ENCODE results near the gene CD3D. TPM values are rescaled to one million over a fixed set of nuclear protein-coding genes. Genes with fewer than 3 reads are reported as not detected.

CD3D gene
- polyA plus RNA-seq, 1 experiment = not detected

DNA sequence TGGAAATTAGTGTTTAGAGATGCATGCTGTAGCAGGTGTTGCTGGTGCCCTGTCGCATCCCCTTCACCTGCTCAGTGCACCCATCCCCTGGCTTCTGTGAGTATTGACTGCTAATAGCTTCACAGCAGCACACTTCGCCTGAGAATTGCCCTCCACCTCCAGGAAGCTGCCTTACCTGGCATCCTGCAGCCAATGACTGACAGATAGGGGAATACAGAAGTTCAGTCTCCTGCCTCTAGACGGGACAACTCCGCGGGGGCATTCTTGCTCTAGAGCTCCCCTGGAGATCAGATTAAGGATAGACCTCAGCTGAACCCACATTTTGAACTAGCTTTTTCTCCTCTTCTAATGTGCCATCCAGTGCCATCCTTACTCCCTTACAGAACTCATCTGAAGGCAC is 47.3 kb downstream of the CD3D start:
- Histone ChIP-seq H3K27me3 (ENCODE audit: control insufficient read depth, insufficient read depth, low read length) (peaks cover 8% of the 10 kb centered on the region), H3K4me3 (ENCODE audit: low read depth, low read length) (no peak overlapping the region), H3K36me3 (ENCODE audit: control insufficient read depth, insufficient read depth, low read length) (no peaks in the 10 kb centered on the region)
- DNase-seq (ENCODE audit: low read depth) = no peak
- ChIA-PET POLR2A (no interaction called here), CTCF (interaction anchor here (0.7 to 1.7 kb wide), 9 partner anchors 7 to 97 kb away, joined by 3 to 8 read pairs (median 4); no protein-coding TSS in a partner anchor)
- TF ChIP-seq, protein P1, sequence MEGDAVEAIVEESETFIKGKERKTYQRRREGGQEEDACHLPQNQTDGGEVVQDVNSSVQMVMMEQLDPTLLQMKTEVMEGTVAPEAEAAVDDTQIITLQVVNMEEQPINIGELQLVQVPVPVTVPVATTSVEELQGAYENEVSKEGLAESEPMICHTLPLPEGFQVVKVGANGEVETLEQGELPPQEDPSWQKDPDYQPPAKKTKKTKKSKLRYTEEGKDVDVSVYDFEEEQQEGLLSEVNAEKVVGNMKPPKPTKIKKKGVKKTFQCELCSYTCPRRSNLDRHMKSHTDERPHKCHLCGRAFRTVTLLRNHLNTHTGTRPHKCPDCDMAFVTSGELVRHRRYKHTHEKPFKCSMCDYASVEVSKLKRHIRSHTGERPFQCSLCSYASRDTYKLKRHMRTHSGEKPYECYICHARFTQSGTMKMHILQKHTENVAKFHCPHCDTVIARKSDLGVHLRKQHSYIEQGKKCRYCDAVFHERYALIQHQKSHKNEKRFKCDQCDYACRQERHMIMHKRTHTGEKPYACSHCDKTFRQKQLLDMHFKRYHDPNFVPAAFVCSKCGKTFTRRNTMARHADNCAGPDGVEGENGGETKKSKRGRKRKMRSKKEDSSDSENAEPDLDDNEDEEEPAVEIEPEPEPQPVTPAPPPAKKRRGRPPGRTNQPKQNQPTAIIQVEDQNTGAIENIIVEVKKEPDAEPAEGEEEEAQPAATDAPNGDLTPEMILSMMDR (IDR thresholded peaks at IDR 0.05; ENCODE audit: insufficient read depth, low read depth, low read length) = no peak

DNA sequence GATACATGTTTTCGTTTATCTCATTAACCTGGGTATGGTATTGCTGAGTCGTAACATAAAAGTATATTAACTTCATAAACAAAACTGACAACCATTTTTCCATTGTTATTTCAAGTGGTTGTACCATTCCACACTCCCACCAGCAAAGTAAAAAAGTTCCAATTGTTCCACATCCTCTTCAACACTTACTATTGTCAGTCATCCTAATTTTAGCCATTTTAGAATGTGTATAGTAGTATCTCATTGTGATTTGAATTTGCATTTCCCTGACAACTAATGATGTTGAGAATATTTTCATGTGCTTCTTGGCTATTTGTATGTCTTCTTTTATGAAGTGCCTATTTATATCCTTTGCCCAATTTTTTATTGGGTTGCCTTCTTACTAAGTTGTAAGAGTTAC is 48.5 kb downstream of the CD3D start:
- DNase-seq (ENCODE audit: low read depth) = no peak
- ChIA-PET CTCF (no interaction called here), POLR2A (no interaction called here)
- TF ChIP-seq, protein P1 (IDR thresholded peaks at IDR 0.05; ENCODE audit: insufficient read depth, low read depth, low read length) = no peak
- Histone ChIP-seq H3K4me3 (ENCODE audit: low read depth, low read length) (no peak overlapping the region), H3K27me3 (ENCODE audit: control insufficient read depth, insufficient read depth, low read length) (peaks cover 3% of the 10 kb centered on the region), H3K36me3 (ENCODE audit: control insufficient read depth, insufficient read depth, low read length) (no peaks in the 10 kb centered on the region)

DNA sequence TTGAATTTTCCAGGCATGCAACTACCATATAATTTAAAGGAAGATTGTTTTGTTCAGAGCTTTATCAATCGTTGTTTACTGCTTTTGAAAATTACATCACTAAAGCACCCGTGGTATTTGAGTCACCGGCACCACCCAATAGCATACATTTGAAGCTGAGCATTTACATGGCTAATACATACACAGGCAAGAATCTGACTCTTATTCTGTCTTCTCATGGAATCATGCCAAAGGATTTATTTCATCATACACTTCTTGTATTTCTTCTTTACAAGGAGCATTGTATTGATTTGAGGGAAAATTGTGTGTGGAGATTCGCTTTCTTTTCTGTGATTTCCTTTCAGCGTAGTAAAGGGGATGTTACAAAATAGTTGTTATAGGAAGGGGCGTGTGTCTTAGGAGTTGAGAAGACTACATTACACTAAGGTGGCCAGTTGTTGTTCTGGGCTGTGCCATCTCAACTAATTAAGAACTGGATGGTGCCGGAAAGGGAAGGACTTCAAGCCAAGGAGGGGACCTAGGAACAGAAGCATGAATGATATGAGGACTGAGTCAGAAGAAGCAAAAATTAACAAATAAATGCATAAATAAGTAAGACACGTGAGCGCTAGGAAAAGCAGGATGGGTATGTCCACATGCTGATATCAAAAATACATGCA is 50.9 kb downstream of the CD3D start:
- ChIA-PET POLR2A (no interaction called here), CTCF (interaction anchor here (1.0 kb wide), 1 partner anchor 93 kb away, joined by 3 read pairs; no protein-coding TSS in a partner anchor)
- H3K27me3 ChIP-seq (ENCODE audit: control insufficient read depth, insufficient read depth, low read length) = peaks cover 3% of the 10 kb centered on the region
- TF ChIP-seq, protein P1 (IDR thresholded peaks at IDR 0.05; ENCODE audit: insufficient read depth, low read depth, low read length) = no peak
- H3K36me3 ChIP-seq (ENCODE audit: control insufficient read depth, insufficient read depth, low read length) = no peaks in the 10 kb centered on the region
- H3K4me3 ChIP-seq (ENCODE audit: low read depth, low read length) = no peak overlapping the region
- DNase-seq (ENCODE audit: low read depth) = no peak

DNA sequence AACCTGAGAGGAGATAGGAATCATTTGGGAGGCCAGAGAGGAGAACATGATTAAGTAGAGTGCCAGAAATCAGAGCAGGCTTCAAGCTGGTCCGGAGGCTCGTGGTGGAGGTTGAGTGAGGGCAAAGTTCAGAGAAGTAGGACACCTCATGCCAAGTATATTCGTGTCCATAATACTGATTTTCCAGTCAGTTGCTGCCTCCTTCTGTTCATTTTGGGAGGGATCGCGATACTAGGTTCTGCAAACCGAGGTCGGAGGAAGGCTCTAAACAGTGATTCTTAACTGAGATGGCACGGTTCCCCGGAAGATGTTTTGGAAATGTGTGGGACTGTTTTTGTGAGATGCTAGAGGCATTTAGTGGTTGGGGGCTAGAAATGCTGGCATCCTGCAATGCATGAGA is 51.6 kb downstream of the CD3D start:
- no peaks in the 10 kb centered on the region for H3K36me3 ChIP-seq (ENCODE audit: control insufficient read depth, insufficient read depth, low read length)
- ChIA-PET POLR2A (no interaction called here), CTCF (interaction anchor here (1.0 kb wide), 1 partner anchor 93 kb away, joined by 3 read pairs; no protein-coding TSS in a partner anchor)
- no peak for DNase-seq (ENCODE audit: low read depth)
- TF ChIP-seq, protein P1 (IDR thresholded peaks at IDR 0.05; ENCODE audit: insufficient read depth, low read depth, low read length) = no peak
- H3K4me3 ChIP-seq (ENCODE audit: low read depth, low read length) = no peak overlapping the region
- H3K27me3 ChIP-seq (ENCODE audit: control insufficient read depth, insufficient read depth, low read length) = peaks cover 2% of the 10 kb centered on the region

DNA sequence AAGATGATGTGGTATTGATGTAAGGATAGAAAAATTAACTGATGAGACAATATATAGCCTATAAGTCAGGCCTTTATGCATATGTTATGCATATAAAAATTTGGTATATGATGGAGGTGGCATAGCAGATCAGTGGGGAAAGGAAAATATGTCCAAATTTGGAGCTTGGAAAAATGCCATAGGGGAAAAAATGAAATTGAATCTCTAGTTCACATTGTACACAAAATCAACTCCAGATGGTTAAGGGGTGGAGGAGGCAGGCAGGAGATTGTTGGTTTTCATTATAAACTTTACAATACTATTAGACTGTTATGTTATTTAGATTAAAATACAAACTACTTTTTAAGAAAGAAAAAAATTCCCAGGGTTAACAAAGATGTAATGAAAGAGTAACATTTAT is 53.1 kb downstream of the CD3D start:
- no peak overlapping the region for H3K4me3 ChIP-seq (ENCODE audit: low read depth, low read length)
- ChIA-PET POLR2A (no interaction called here), CTCF (interaction anchor here (1.0 kb wide), 1 partner anchor 91 kb away, joined by 4 read pairs; no protein-coding TSS in a partner anchor)
- DNase-seq (ENCODE audit: low read depth) = no peak
- H3K27me3 ChIP-seq (ENCODE audit: control insufficient read depth, insufficient read depth, low read length) = no peaks in the 10 kb centered on the region; the same call in none of the 2 replicates
- TF ChIP-seq, protein P1 (IDR thresholded peaks at IDR 0.05; ENCODE audit: insufficient read depth, low read depth, low read length) = no peak
- no peaks in the 10 kb centered on the region for H3K36me3 ChIP-seq (ENCODE audit: control insufficient read depth, insufficient read depth, low read length)

Small RNAs within 50 kb of the gene (small RNA-seq; reads per million reads assigned to genes)
- not detected for gene AP001582.1 (ENCODE audit: insufficient read length, low read depth, low replicate concordance)

Other genes with a start within 250 kb of the CD3D start
- 0.36 and 0.43 TPM in 2 replicates for gene SCN4B, start 189.9 kb downstream of the CD3D start, polyA plus RNA-seq (2011; rRNA removed)
- gene SCN2B, start 166.1 kb downstream of the CD3D start, polyA plus RNA-seq (2011; rRNA removed) = not detected in 2 replicates
- gene JAML, start 117.7 kb downstream of the CD3D start, polyA plus RNA-seq (2011; rRNA removed) = not detected in 2 replicates
- gene MPZL3, start 90.3 kb downstream of the CD3D start, polyA plus RNA-seq (2011; rRNA removed) = 0.39 and 0.53 TPM in 2 replicates
- gene MPZL2, start 78.4 kb downstream of the CD3D start, polyA plus RNA-seq (2011; rRNA removed) = not detected in 2 replicates
- not detected in 2 replicates for gene CD3E, start 38.0 kb downstream of the CD3D start, polyA plus RNA-seq (2011; rRNA removed)
- not detected in 2 replicates for gene CD3G, start 1.6 kb upstream of the CD3D start, polyA plus RNA-seq (2011; rRNA removed)
- gene UBE4A, start 16.9 kb upstream of the CD3D start, polyA plus RNA-seq (2011; rRNA removed) = 15.9 and 24.7 TPM in 2 replicates
- 170 and 266 TPM in 2 replicates for gene ATP5MG, start 58.9 kb upstream of the CD3D start, polyA plus RNA-seq (2011; rRNA removed)
- gene KMT2A, start 93.8 kb upstream of the CD3D start, polyA plus RNA-seq (2011; rRNA removed) = 19.8 and 21.9 TPM in 2 replicates
- not detected in 2 replicates for gene TTC36, start 184.8 kb upstream of the CD3D start, polyA plus RNA-seq (2011; rRNA removed)
- 16.1 and 30.2 TPM in 2 replicates for gene TMEM25, start 188.5 kb upstream of the CD3D start, polyA plus RNA-seq (2011; rRNA removed)
- gene IFT46, start 223.2 kb upstream of the CD3D start, polyA plus RNA-seq (2011; rRNA removed) = 34.8 and 41.4 TPM in 2 replicates
- gene ARCN1, start 229.7 kb upstream of the CD3D start, polyA plus RNA-seq (2011; rRNA removed) = 206 and 286 TPM in 2 replicates

All from BJ (cell line).